GM12865 (cell line): ENCODE results near the gene SMG6.

Experiments used
- DNase-seq: peaks from one replicate; pipeline ENCODE4 v3.0.0; 2010; ENCODE audit warnings: low read depth
- H3K4me3 ChIP-seq: 2 replicates; pipeline ENCODE4 v1.5.1; 2011; ENCODE audit warnings: mild to moderate bottlenecking, low read depth, low read length, control low read depth
- TF ChIP-seq, protein P1 (sequence below): IDR thresholded peaks from 2 replicates; pipeline ENCODE4 v1.5.1; 2011; ENCODE audit warnings: low read length, control low read depth, low read depth, inconsistent platforms; ENCODE audit not compliant: insufficient read depth; ENCODE audit errors: missing control alignments

Gene SMG6

DNA sequence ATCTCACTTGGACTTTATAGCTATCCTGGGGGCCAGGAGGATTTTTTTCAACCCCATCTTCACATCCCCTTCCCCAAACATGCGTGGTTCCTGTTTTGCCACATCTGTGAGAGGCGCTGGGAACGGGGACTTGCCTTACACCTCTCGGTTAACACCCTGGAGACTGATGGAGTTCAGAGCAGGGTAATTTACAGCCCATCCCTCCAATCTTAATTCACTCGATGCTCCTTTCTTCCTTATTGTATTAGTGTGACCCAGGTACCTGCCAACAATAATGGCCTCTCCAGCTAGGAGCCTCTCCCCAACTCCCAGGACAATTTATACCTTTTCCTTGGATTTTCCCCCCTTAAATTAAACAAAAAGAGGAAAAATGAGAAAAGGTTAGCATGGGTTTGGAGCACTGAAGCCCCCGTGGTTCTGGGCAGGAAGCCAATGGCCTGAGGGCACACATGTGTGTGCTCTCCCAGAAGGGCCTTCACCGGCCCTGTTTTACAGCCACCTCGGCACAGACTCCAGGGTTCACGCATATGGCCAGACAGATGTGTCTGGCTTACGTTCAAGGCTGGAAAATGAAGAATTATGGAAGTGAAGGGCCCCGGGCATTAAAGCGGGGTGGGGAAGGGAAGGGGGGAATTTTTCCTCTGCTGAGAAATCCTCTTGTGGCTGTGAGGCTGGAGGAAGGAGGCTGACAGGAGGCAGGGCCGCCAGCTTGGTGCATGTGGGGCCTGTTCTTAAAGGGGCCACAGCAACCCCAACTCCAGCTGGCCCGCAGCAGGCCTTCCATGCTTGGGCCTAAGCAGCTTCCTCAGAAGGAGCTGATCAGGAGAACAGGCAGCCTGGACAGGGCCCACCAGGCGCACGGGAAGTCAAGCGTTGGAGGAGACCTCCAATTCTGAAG, 227.2 kb downstream of the SMG6 start:
- no peak overlapping the region for H3K4me3 ChIP-seq
- DNase-seq, result no peak
- TF ChIP-seq, protein P1, sequence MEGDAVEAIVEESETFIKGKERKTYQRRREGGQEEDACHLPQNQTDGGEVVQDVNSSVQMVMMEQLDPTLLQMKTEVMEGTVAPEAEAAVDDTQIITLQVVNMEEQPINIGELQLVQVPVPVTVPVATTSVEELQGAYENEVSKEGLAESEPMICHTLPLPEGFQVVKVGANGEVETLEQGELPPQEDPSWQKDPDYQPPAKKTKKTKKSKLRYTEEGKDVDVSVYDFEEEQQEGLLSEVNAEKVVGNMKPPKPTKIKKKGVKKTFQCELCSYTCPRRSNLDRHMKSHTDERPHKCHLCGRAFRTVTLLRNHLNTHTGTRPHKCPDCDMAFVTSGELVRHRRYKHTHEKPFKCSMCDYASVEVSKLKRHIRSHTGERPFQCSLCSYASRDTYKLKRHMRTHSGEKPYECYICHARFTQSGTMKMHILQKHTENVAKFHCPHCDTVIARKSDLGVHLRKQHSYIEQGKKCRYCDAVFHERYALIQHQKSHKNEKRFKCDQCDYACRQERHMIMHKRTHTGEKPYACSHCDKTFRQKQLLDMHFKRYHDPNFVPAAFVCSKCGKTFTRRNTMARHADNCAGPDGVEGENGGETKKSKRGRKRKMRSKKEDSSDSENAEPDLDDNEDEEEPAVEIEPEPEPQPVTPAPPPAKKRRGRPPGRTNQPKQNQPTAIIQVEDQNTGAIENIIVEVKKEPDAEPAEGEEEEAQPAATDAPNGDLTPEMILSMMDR, result no peak

DNA sequence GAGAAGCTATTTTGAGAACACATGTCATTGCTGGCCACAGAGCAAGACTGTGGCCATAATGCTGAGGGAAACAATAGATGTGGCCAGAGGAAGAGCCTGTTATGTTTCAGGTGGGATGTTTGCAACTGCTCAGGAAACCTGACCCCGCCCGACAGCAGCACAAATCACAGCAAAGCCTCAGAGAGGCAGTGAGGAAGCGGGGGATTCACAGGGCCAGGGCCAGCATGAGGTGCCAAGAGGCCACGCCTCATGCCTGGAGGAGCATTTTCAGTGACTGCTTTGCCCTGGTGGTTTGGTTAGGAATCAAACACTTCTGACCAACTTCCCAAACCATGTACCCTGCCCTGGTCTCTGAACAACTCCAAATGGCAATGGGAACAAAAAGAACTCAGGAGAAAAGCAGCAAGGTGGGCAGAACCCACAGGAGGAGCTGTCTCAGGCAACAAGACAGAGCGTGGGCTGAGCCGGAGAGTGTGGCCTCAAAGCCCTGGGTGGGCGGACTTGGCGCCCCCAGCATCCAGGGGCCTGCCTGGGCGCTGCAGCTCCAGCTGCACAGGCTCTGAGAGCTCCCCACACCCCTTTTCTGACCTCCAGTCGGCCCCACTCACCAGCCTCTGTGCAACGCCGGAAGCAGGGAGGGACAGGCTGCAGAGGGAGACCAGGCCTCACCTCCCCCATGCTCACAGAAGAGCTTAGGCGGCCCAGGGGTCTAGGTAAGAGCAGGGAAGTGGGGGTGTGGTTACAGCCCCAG, 228.1 kb downstream of the SMG6 start:
- H3K4me3 ChIP-seq, result no peak overlapping the region
- DNase-seq, result no peak
- TF ChIP-seq, protein P1, result no peak

DNA sequence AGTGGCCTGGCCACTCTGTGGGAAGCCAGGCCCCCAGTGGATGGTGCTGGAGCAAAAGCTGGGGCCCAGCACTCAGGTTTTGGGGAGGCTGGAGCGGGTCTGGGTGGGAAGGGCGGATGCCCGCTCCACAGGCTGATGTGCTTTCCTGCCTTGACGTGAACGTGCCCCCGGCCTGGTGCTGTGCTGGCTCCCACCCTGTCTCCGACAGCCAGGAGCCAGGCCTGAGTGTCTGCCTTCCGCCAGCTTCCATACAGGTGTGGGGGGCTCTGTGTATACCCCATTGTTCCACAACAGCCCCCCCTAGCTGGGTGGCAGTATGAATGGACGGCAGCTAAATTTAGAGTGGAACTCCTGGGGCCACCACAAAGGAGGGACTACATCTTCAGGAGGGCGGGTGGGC, 228.7 kb downstream of the SMG6 start:
- TF ChIP-seq, protein P1, result no peak
- H3K4me3 ChIP-seq, result no peak overlapping the region
- DNase-seq, result no peak

DNA sequence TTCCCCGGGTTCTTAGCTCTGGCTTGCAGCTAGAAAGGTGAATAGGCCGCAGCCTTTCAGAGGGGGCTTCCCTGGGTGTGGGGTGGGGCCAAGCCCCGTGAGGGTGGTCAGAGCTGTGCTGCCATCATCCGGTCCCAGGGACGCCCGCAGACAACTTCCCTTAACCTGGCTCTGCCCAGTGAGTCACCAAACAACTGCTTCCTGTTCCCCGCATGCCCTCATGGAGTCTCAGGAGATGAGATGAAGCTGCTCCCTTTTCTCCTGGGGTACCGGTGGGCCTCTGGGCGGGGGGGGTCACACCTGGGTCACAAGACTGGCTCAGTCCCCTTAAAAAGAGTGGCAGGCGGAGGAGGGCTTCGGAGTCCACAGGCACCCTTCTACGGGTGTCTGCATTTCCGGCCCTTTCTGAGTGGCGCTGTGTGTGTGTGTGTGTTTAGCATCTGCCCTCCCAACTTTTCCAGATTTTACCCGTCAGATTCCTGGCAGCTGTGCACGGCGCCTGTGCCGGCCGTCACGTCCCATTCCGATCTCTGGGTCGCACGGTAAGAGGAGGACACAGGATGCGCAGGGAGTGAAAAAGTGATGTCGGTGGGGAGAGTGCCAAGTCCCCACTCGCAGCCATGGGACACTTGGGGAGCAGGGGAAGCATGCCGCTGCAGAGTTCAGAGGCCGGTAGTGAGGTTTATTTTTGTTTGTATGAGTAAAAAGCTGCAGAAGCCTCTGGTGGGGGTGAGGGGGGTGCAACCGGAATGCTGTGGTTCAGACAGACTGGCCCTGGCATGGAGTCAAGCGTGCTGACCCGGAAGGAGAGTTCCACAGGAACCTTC, 231.9 kb downstream of the SMG6 start:
- no peak for DNase-seq
- H3K4me3 ChIP-seq, result no peak overlapping the region
- TF ChIP-seq, protein P1, result no peak

DNA sequence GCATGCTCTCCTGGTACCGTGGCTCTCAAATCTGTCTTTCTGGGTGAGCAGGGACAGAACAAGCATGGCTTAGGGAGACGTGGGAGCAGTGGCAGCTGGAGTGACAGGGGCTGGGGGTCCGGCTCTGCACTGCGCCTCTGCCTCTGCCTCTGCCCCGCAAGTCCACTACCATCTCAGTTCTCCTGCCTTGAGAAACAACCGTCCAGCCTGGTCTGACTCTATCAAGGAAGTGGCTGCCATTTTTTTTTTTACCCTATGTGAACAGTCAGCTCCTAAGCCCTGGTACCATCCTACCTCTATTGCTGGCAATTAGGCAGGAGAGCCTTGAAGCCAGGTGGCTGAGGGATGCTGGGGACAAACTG, 232.6 kb downstream of the SMG6 start:
- peak overlapping the region; percentile 8; the same call in 1 of the 2 replicates for H3K4me3 ChIP-seq
- DNase-seq, result no peak
- TF ChIP-seq, protein P1, result no peak

DNA sequence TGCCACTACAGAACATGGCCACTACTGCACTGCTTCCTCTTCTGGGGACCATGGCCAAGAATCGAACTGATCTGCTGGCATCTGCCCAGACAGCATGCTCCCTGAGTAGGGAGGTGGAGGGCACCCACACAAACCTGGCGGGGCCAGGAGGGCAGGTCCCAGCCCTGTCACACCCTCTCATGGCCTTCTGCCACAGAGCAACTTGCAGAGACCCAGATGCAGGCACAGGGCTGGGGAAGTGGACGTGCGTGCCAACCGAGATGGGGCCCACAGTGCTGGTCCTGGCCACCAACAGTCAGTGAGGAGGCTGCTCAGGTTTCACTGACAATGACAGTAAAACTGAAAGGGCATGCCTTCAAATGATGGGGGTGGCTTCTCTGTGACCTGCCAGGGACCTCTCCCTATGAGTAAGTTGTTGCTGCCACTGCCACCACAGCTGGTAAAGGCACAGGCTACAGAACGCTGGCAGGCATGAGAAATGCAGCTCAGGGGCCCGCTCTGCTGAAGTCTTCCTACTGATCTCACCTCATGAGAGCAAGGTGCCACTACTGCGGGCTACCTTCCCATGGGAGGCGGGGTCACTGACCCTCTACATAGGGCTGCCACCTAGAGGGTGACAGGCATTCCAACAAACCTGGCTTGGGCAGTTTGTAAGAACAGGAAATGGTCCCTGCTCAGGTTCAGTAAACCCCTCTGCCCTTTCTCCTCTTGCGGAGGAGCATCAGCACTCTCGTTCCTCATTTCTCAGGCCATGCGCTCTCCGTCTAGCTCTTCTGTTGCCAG, 233.2 kb downstream of the SMG6 start:
- peak; percentile 97 for DNase-seq
- peak overlapping the region; percentile 17 for H3K4me3 ChIP-seq
- TF ChIP-seq, protein P1, result peak; percentile 10
